ENCODE results near the gene SLC43A3.
"Not testable (repeated sequence)": the region's sequence is repeated elsewhere in the genome, so short reads cannot be mapped to it uniquely, and the experiment has no call there.

The SLC43A3 gene

GRCh38 chr11:57406337-57406904 lies 20.5 kb downstream of the SLC43A3 start:
- Histone ChIP-seq H3K27me3 (ENCODE audit: insufficient read depth, low read depth, severe bottlenecking) (peaks cover 34% of the 10 kb centered on the region), H3K36me3 (no peaks in the 10 kb centered on the region), H3K27ac (no peak overlapping the region), H3K9me3 (ENCODE audit: severe bottlenecking) (no peaks in the 10 kb centered on the region), H3K4me3 (ENCODE audit: low read depth, low read length) (no peak overlapping the region)
- TF ChIP-seq CTCF (IDR thresholded peaks at IDR 0.05; ENCODE audit: low read depth, low read length): no peak
- DNase-seq: no peak

GRCh38 chr11:57405271-57405860 lies 21.6 kb downstream of the SLC43A3 start:
- no peak for DNase-seq
- H3K9me3 ChIP-seq (ENCODE audit: severe bottlenecking): no peaks in the 10 kb centered on the region
- no peak overlapping the region for H3K4me3 ChIP-seq (ENCODE audit: low read depth, low read length)
- no peak for TF ChIP-seq CTCF (IDR thresholded peaks at IDR 0.05; ENCODE audit: low read depth, low read length)
- H3K27me3 ChIP-seq (ENCODE audit: insufficient read depth, low read depth, severe bottlenecking): peaks cover 41% of the 10 kb centered on the region
- no peak overlapping the region for H3K27ac ChIP-seq
- H3K36me3 ChIP-seq: no peaks in the 10 kb centered on the region

GRCh38 chr11:57403802-57404147 lies 23.1 kb downstream of the SLC43A3 start:
- Histone ChIP-seq H3K4me3 (ENCODE audit: low read depth, low read length) (no peak overlapping the region), H3K27ac (no peak overlapping the region), H3K27me3 (ENCODE audit: insufficient read depth, low read depth, severe bottlenecking) (peaks cover 53% of the 10 kb centered on the region), H3K36me3 (no peaks in the 10 kb centered on the region), H3K9me3 (ENCODE audit: severe bottlenecking) (no peaks in the 10 kb centered on the region)
- no peak for DNase-seq
- no peak for TF ChIP-seq CTCF (IDR thresholded peaks at IDR 0.05; ENCODE audit: low read depth, low read length)

GRCh38 chr11:57403003-57403801 lies 23.7 kb downstream of the SLC43A3 start:
- H3K9me3 ChIP-seq (ENCODE audit: severe bottlenecking); H3K4me3 ChIP-seq (ENCODE audit: low read depth, low read length); H3K36me3 ChIP-seq; H3K27ac ChIP-seq; DNase-seq: not testable (repeated sequence)
- peaks cover 59% of the 10 kb centered on the region for H3K27me3 ChIP-seq (ENCODE audit: insufficient read depth, low read depth, severe bottlenecking)

- no peak overlapping the region for H3K27ac ChIP-seq
- DNase-seq: peak; percentile 14
- H3K36me3 ChIP-seq: no peaks in the 10 kb centered on the region
- no peak for TF ChIP-seq CTCF (IDR thresholded peaks at IDR 0.05; ENCODE audit: low read depth, low read length)
- peaks cover 58% of the 10 kb centered on the region for H3K27me3 ChIP-seq (ENCODE audit: insufficient read depth, low read depth, severe bottlenecking)
- no peaks in the 10 kb centered on the region for H3K9me3 ChIP-seq (ENCODE audit: severe bottlenecking)
- H3K4me3 ChIP-seq (ENCODE audit: low read depth, low read length): no peak overlapping the region
Measured at GRCh38 chr11:57402188-57403002, 24.5 kb downstream of the SLC43A3 start.
